ENCODE results near the gene CAPRIN1. TPM values are rescaled to one million over a fixed set of nuclear protein-coding genes. Genes with fewer than 3 reads are reported as not detected.
"Not testable (repeated sequence)": the region's sequence is repeated elsewhere in the genome, so short reads cannot be mapped to it uniquely, and the experiment has no call there.

CAPRIN1 gene
- polyA plus RNA-seq, 1 of the 3 experiments (the other 2 are of a cell fraction) = 67.1 TPM

DNA sequence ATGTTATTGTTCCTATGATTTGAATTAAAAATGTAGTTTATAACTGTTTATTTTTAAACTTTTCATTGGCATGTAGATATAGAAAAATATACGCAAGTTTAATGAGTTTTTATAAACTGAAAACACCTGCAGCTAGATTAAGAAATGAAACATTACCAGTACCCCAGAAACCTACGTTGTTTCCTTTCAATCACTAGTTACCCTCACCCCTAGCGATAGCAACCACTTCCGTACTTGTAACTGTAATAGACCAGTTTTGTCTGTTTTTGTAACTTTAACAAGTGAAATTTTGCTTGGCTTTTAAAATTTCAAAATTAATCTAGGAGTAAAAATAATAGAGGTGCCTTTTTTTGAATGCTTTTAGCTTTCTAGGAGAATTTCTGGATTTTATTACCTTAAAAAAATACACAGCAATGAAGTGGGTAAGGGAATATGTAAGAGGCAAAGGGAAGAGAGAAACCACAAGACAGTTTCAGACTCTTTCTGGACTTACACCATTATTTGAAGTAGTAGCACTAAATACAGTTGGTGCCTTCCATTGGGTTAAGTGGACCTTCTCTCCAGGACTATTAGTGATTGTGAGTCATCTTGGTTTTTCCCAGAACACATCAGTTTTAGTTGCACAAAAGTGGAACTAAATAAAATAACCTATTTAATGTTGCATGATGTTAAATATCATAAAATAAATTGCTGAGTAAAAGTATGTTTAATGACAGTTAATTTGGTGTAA, 35.2 kb downstream of the CAPRIN1 start (continued):
- TF ChIP-seq, protein P1, sequence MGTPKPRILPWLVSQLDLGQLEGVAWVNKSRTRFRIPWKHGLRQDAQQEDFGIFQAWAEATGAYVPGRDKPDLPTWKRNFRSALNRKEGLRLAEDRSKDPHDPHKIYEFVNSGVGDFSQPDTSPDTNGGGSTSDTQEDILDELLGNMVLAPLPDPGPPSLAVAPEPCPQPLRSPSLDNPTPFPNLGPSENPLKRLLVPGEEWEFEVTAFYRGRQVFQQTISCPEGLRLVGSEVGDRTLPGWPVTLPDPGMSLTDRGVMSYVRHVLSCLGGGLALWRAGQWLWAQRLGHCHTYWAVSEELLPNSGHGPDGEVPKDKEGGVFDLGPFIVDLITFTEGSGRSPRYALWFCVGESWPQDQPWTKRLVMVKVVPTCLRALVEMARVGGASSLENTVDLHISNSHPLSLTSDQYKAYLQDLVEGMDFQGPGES (IDR thresholded peaks at IDR 0.05; ENCODE audit: low read depth, low read length) = no peak
- no peak for TF ChIP-seq RXRA (IDR thresholded peaks at IDR 0.05; ENCODE audit: borderline replicate concordance, low read depth)
- no peak for TF ChIP-seq MXI1 (IDR thresholded peaks at IDR 0.05; ENCODE audit: low read depth, low read length)
- TF ChIP-seq GABPA (IDR thresholded peaks at IDR 0.05; ENCODE audit: low read depth) = no peak
- no peak for TF ChIP-seq FOSL2 (IDR thresholded peaks at IDR 0.05; ENCODE audit: borderline replicate concordance, low read depth)
- TF ChIP-seq NFIC (IDR thresholded peaks at IDR 0.05; ENCODE audit: borderline replicate concordance) = no peak

- peaks cover 2% of the 10 kb centered on the region; the same call in 1 of the 2 replicates for H4K20me1 ChIP-seq (ENCODE audit: insufficient read depth)
- H3K4me1 ChIP-seq (ENCODE audit: control insufficient read depth in 1 of 2, insufficient read depth in 2 of 2, low read depth in 1 of 2, low read length in 1 of 2) = no peaks in the 10 kb centered on the region
- ChIA-PET POLR2A (interaction anchor here (1.1 kb wide), 1 partner anchor 13 kb away, joined by 4 read pairs; the partner anchor contains the start of gene NAT10), CTCF (interaction anchor here (0.9 to 1.5 kb wide), 4 partner anchors 13 to 284 kb away, joined by 3 read pairs; partner anchors contain the start of gene NAT10)
- H3K9me2 ChIP-seq = no peaks in the 10 kb centered on the region
- no peak overlapping the region for H3K4me3 ChIP-seq (ENCODE audit: low read depth in 2 of 2, low read length in 1 of 2)
- no peak overlapping the region for H3K27ac ChIP-seq (ENCODE audit: low read depth in 2 of 2, low read length in 1 of 2)
- H3K9ac ChIP-seq = no peak overlapping the region
- H3K36me3 ChIP-seq (replicated peaks in 1 of 2; ENCODE audit: control insufficient read depth in 1 of 2, insufficient read depth in 2 of 2, low read length in 1 of 2) = peaks cover 74 to 89% of the 10 kb centered on the region in 2 experiments
- 100% methylated on average over 1 of the region's 1 CpG for WGBS (ENCODE audit: low lambda C conversion rate)
- no peak overlapping the region for H3K4me2 ChIP-seq
- H3F3A ChIP-seq (replicated peaks; ENCODE audit: insufficient read depth) = peaks cover 21% of the 10 kb centered on the region
- H3K9me3 ChIP-seq = no peaks in the 10 kb centered on the region
- no peak overlapping the region for H2AFZ ChIP-seq (ENCODE audit: low read depth)
- H3K27me3 ChIP-seq (ENCODE audit: insufficient read depth) = no peaks in the 10 kb centered on the region
- TF ChIP-seq, protein P2, sequence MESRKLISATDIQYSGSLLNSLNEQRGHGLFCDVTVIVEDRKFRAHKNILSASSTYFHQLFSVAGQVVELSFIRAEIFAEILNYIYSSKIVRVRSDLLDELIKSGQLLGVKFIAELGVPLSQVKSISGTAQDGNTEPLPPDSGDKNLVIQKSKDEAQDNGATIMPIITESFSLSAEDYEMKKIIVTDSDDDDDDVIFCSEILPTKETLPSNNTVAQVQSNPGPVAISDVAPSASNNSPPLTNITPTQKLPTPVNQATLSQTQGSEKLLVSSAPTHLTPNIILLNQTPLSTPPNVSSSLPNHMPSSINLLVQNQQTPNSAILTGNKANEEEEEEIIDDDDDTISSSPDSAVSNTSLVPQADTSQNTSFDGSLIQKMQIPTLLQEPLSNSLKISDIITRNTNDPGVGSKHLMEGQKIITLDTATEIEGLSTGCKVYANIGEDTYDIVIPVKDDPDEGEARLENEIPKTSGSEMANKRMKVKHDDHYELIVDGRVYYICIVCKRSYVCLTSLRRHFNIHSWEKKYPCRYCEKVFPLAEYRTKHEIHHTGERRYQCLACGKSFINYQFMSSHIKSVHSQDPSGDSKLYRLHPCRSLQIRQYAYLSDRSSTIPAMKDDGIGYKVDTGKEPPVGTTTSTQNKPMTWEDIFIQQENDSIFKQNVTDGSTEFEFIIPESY (IDR thresholded peaks at IDR 0.05; ENCODE audit: borderline replicate concordance, low read depth) = no peak
- TF ChIP-seq EP300 (IDR thresholded peaks at IDR 0.05; ENCODE audit: borderline replicate concordance in 1 of 2, low read depth in 1 of 2, low read length in 1 of 2) (no peak), MXI1 (IDR thresholded peaks at IDR 0.05; ENCODE audit: low read depth, low read length) (no peak)
- DNase-seq = no peak
- peaks cover 87% of the 10 kb centered on the region for H3K79me2 ChIP-seq (ENCODE audit: insufficient read depth)
These were observed 40.3 kb downstream of the CAPRIN1 start for GRCh38 chr11:34091825-34092224.

GRCh38 chr11:34094900-34095299, 43.4 kb downstream of the CAPRIN1 start:
- H2AFZ ChIP-seq (ENCODE audit: low read depth); H3K9me3 ChIP-seq; H3K9ac ChIP-seq; H3K4me1 ChIP-seq (ENCODE audit: control insufficient read depth in 1 of 2, insufficient read depth in 2 of 2, low read depth in 1 of 2, low read length in 1 of 2); DNase-seq; H3K4me3 ChIP-seq (ENCODE audit: low read depth in 2 of 2, low read length in 1 of 2); H3K9me2 ChIP-seq; H3K27ac ChIP-seq (ENCODE audit: low read depth in 2 of 2, low read length in 1 of 2); H3K27me3 ChIP-seq (ENCODE audit: insufficient read depth); H4K20me1 ChIP-seq (ENCODE audit: insufficient read depth); POLR2A ChIA-PET; H3K4me2 ChIP-seq: not testable (repeated sequence)
- H3F3A ChIP-seq (replicated peaks; ENCODE audit: insufficient read depth) = peaks cover 38% of the 10 kb centered on the region
- H3K36me3 ChIP-seq (replicated peaks in 1 of 2; ENCODE audit: control insufficient read depth in 1 of 2, insufficient read depth in 2 of 2, low read length in 1 of 2) = peaks cover 86 to 95% of the 10 kb centered on the region in 2 experiments
- WGBS (ENCODE audit: low lambda C conversion rate) = 95% methylated on average over 2 of the region's 2 CpGs
- CTCF ChIA-PET = interaction anchor here (0.6 to 1.8 kb wide), 2 partner anchors 10 to 29 kb away, joined by 3 to 6 read pairs; partner anchors contain the start of gene NAT10
- H3K79me2 ChIP-seq (ENCODE audit: insufficient read depth) = peaks cover 61% of the 10 kb centered on the region
